Trophoblast cell (in vitro differentiated cells and primary cell): Measurements from ENCODE around the gene SAXO1.

Experiments
- DNase-seq, 2 donors: peaks; one replicate each; pipeline ENCODE4 v3.0.0-alpha.2; 2016
- H2AFZ ChIP-seq: 2 replicates; pipeline ENCODE4 v1.6.1; 2013; ENCODE audit warnings: low read length, moderate library complexity, mild to moderate bottlenecking; ENCODE audit not compliant: insufficient read depth, poor library complexity
- H2AK5ac ChIP-seq: 2 replicates; pipeline ENCODE4 v1.6.1; 2013; ENCODE audit warnings: mild to moderate bottlenecking, low read length
- H2BK120ac ChIP-seq: 2 replicates; pipeline ENCODE4 v1.6.1; 2013; ENCODE audit warnings: low read length, mild to moderate bottlenecking, moderate library complexity; ENCODE audit not compliant: insufficient read depth, poor library complexity
- H2BK12ac ChIP-seq: 2 replicates; pipeline ENCODE4 v1.6.1; 2013; ENCODE audit warnings: mild to moderate bottlenecking, low read length, moderate library complexity
- H2BK5ac ChIP-seq: 2 replicates; pipeline ENCODE4 v1.6.1; 2013; ENCODE audit warnings: low read length, low read depth, moderate library complexity, mild to moderate bottlenecking; ENCODE audit not compliant: poor library complexity
- H3K14ac ChIP-seq: 2 replicates; pipeline ENCODE4 v1.6.1; 2013; ENCODE audit warnings: mild to moderate bottlenecking, low read length
- H3K18ac ChIP-seq: 2 replicates; pipeline ENCODE4 v1.6.1; 2013; ENCODE audit warnings: mild to moderate bottlenecking, low read length
- H3K23ac ChIP-seq: 2 replicates; pipeline ENCODE4 v1.6.1; 2013; ENCODE audit warnings: low read length
- H3K27ac ChIP-seq: 2 replicates; pipeline ENCODE4 v1.5.1; 2013; ENCODE audit warnings: low read depth, mild to moderate bottlenecking, inconsistent platforms, low read length, moderate library complexity
- H3K27me3 ChIP-seq: 2 replicates; pipeline ENCODE4 v1.6.1; 2013; ENCODE audit warnings: inconsistent platforms, mild to moderate bottlenecking, low read length, moderate library complexity; ENCODE audit not compliant: insufficient read depth
- H3K36me3 ChIP-seq, 2 experiments: 1 replicate in 1 of 2; 2 replicates in 1 of 2; pipeline ENCODE4 v1.6.1; 2013; ENCODE audit warnings: low read length in 2 of 2, mild to moderate bottlenecking in 2 of 2, moderate library complexity in 1 of 2; ENCODE audit not compliant: insufficient read depth in 2 of 2, control insufficient read depth in 1 of 2
- H3K4ac ChIP-seq: 2 replicates; pipeline ENCODE4 v1.6.1; 2013; ENCODE audit warnings: low read depth, mild to moderate bottlenecking, low read length, moderate library complexity
- H3K4me1 ChIP-seq, 2 experiments: 1 replicate in 1 of 2; 2 replicates in 1 of 2; pipeline ENCODE4 v1.6.1; 2013; ENCODE audit warnings: low read length in 2 of 2, mild to moderate bottlenecking in 2 of 2, moderate library complexity in 1 of 2; ENCODE audit not compliant: insufficient read depth in 2 of 2, control insufficient read depth in 1 of 2
- H3K4me2 ChIP-seq: 2 replicates; pipeline ENCODE4 v1.6.1; 2013; ENCODE audit warnings: inconsistent platforms, mild to moderate bottlenecking, low read length, moderate library complexity
- H3K4me3 ChIP-seq: 2 replicates; pipeline ENCODE4 v1.5.1; 2013; ENCODE audit warnings: mild to moderate bottlenecking, low read depth, low read length, inconsistent platforms
- H3K79me1 ChIP-seq: one replicate; pipeline ENCODE4 v1.6.1; 2013; ENCODE audit warnings: low read length
- H3K79me2 ChIP-seq: 2 replicates; pipeline ENCODE4 v1.6.1; 2013; ENCODE audit warnings: low read length, mild to moderate bottlenecking; ENCODE audit not compliant: control insufficient read depth, insufficient read depth, poor library complexity
- H3K9ac ChIP-seq: 2 replicates; pipeline ENCODE4 v1.6.1; 2013; ENCODE audit warnings: mild to moderate bottlenecking, low read length
- H3K9me3 ChIP-seq: 2 replicates; pipeline ENCODE4 v1.6.1; 2013; ENCODE audit warnings: low read depth, mild to moderate bottlenecking, control low read depth, inconsistent platforms, low read length; ENCODE audit not compliant: insufficient read depth
- H4K12ac ChIP-seq: 2 replicates; pipeline ENCODE4 v1.6.1; 2013; ENCODE audit warnings: low read depth, mild to moderate bottlenecking, low read length, moderate library complexity
- H4K8ac ChIP-seq: 2 replicates; pipeline ENCODE4 v1.6.1; 2013; ENCODE audit warnings: low read depth, mild to moderate bottlenecking, low read length, moderate library complexity
- H4K91ac ChIP-seq: one replicate; pipeline ENCODE4 v1.6.1; 2013; ENCODE audit warnings: low read depth, mild to moderate bottlenecking, low read length, moderate library complexity
- WGBS: extraction: QIAGEN DNeasy Blood & Tissue Kit; methylation state at CpG from one replicate; pipeline ENCODE4 v1.1.7; 2013; ENCODE audit warnings: missing lambda C conversion rate; ENCODE audit not compliant: insufficient read length, insufficient coverage; ENCODE audit errors: extremely low coverage; 5-methylcytosine and 5-hydroxymethylcytosine counted together

SAXO1 gene

DNA sequence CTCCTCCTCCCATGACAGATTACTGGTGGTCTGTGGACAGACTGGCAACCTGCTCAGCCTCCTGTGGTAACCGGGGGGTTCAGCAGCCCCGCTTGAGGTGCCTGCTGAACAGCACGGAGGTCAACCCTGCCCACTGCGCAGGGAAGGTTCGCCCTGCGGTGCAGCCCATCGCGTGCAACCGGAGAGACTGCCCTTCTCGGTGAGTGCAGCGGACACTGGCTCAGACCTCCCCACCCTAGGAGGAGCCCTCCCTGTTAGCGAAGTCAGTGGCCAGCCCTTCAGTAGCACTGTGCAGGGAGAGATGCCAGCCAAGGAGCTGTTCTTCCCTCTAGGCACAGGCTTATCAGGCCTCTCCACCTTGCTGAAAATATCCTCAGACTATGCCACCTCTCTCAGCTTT lies 143.5 kb downstream of the SAXO1 start:
- no peaks in the 10 kb centered on the region for H3K36me3 ChIP-seq
- no peak overlapping the region for H4K8ac ChIP-seq
- no peaks in the 10 kb centered on the region for H3K79me1 ChIP-seq
- no peak overlapping the region for H2BK5ac ChIP-seq
- no peaks in the 10 kb centered on the region for H3K4me1 ChIP-seq
- no peak overlapping the region for H3K14ac ChIP-seq
- no peaks in the 10 kb centered on the region for H3K79me2 ChIP-seq
- H2AFZ ChIP-seq, result no peak overlapping the region
- H4K91ac ChIP-seq, result no peak overlapping the region
- H3K9me3 ChIP-seq, result peaks cover 2% of the 10 kb centered on the region
- H3K27ac ChIP-seq, result no peak overlapping the region
- no CpG with 5 or more reads among the region's 12 CpGs for WGBS
- H4K12ac ChIP-seq, result no peak overlapping the region
- H2AK5ac ChIP-seq, result no peak overlapping the region
- H3K27me3 ChIP-seq, result no peaks in the 10 kb centered on the region
- H2BK12ac ChIP-seq, result no peak overlapping the region
- H3K4me2 ChIP-seq, result no peak overlapping the region
- DNase-seq, result no peak
- no peak overlapping the region for H2BK120ac ChIP-seq
- no peak overlapping the region for H3K18ac ChIP-seq
- no peak overlapping the region for H3K4ac ChIP-seq
- H3K23ac ChIP-seq, result no peak overlapping the region
- H3K9ac ChIP-seq, result no peak overlapping the region
- no peak overlapping the region for H3K4me3 ChIP-seq

DNA sequence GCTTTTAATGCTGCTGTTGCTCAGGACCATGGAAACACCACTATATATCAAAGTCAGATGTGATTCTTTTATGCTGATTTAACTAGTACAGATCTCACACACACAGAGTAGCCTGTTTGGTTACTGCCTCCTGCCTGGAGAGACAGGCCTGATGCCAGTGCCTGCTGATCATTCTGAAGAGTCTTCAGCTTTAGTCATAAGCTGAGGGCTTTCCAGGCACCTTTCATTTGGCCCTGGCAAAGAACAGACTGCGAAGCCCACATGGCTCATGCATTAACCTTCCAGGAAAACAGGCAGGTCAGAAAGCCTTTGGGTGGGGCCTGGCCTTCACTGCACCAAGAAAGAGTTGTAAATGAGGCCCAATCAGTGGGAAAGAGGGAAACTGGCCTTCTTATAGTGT lies 144.7 kb downstream of the SAXO1 start:
- H4K91ac ChIP-seq, result no peak overlapping the region
- H4K8ac ChIP-seq, result no peak overlapping the region
- H3K27ac ChIP-seq, result no peak overlapping the region
- H3K27me3 ChIP-seq, result no peaks in the 10 kb centered on the region
- H3K9ac ChIP-seq, result no peak overlapping the region
- H4K12ac ChIP-seq, result no peak overlapping the region
- peaks cover 2% of the 10 kb centered on the region for H3K9me3 ChIP-seq
- H3K79me1 ChIP-seq, result no peaks in the 10 kb centered on the region
- H3K23ac ChIP-seq, result no peak overlapping the region
- no peak overlapping the region for H2BK12ac ChIP-seq
- no peak overlapping the region for H2BK5ac ChIP-seq
- no peak overlapping the region for H3K4ac ChIP-seq
- no peak overlapping the region for H2BK120ac ChIP-seq
- no peak overlapping the region for H2AK5ac ChIP-seq
- no peaks in the 10 kb centered on the region for H3K36me3 ChIP-seq
- no peak for DNase-seq
- H3K4me2 ChIP-seq, result no peak overlapping the region
- WGBS, result no CpG with 5 or more reads among the region's 1 CpG
- no peak overlapping the region for H3K14ac ChIP-seq
- no peaks in the 10 kb centered on the region for H3K4me1 ChIP-seq
- no peaks in the 10 kb centered on the region for H3K79me2 ChIP-seq
- no peak overlapping the region for H3K18ac ChIP-seq
- no peak overlapping the region for H3K4me3 ChIP-seq
- no peak overlapping the region for H2AFZ ChIP-seq

DNA sequence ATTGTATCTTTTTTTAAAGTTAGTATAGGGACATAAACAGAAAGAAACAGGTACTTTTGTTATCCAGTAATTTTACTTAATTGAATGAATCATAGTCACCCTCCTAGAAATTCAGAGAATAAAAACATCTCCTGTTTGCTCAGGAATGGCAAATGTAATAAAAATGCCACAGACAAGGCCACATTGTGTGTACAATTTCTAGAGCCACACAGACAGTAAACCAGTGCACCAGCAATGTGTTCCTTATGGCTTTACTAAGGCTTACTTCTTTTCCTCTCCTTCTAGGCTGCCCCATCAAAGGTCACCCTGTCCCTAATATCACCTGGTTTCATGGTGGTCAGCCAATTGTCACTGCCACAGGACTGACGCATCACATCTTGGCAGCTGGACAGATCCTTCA lies 145.5 kb downstream of the SAXO1 start:
- Histone ChIP-seq H3K4ac (no peak overlapping the region), H4K8ac (no peak overlapping the region), H3K9me3 (peaks cover 2% of the 10 kb centered on the region), H3K14ac (no peak overlapping the region), H3K36me3 (no peaks in the 10 kb centered on the region), H2BK120ac (no peak overlapping the region), H2BK12ac (no peak overlapping the region), H3K9ac (no peak overlapping the region), H3K4me3 (no peak overlapping the region), H3K27ac (no peak overlapping the region), H3K79me1 (no peaks in the 10 kb centered on the region), H3K79me2 (no peaks in the 10 kb centered on the region), H3K4me1 (no peaks in the 10 kb centered on the region), H2AK5ac (no peak overlapping the region), H4K91ac (no peak overlapping the region), H4K12ac (no peak overlapping the region), H3K27me3 (no peaks in the 10 kb centered on the region), H2AFZ (no peak overlapping the region), H3K4me2 (no peak overlapping the region), H2BK5ac (no peak overlapping the region), H3K18ac (no peak overlapping the region), H3K23ac (no peak overlapping the region)
- no peak for DNase-seq
- WGBS, result no CpG with 5 or more reads among the region's 1 CpG

DNA sequence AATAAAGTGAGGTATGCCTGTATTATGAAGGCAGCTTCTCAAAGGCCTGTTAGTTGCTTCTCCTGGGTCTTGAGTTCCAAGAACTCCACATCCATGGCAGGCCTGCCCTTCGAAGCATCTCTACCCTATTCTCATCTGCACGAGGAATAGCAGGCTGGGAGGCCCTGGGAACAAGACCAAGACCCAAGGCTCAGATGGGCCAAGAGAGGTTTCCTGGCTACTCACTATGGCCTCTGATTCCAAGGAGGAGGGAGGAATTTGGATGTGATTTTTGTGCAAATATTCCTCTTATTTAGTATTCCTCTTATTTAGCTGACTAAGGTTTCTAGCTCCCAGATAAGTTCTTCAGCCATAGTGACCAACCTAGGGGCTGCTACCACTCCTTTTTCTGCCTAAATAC lies 151.3 kb downstream of the SAXO1 start:
- H3K79me1 ChIP-seq, result no peaks in the 10 kb centered on the region
- H3K9me3 ChIP-seq, result peaks cover 2% of the 10 kb centered on the region
- H3K36me3 ChIP-seq, result no peaks in the 10 kb centered on the region
- no peak overlapping the region for H4K8ac ChIP-seq
- H3K27ac ChIP-seq, result no peak overlapping the region
- H3K79me2 ChIP-seq, result no peaks in the 10 kb centered on the region
- no peak overlapping the region for H4K91ac ChIP-seq
- no peaks in the 10 kb centered on the region for H3K4me1 ChIP-seq
- no peak overlapping the region for H2AK5ac ChIP-seq
- H3K4me3 ChIP-seq, result no peak overlapping the region
- no peak overlapping the region for H2BK120ac ChIP-seq
- H3K23ac ChIP-seq, result no peak overlapping the region
- no peak overlapping the region for H2BK12ac ChIP-seq
- H3K4me2 ChIP-seq, result no peak overlapping the region
- H4K12ac ChIP-seq, result no peak overlapping the region
- no peak overlapping the region for H3K9ac ChIP-seq
- DNase-seq, result no peak
- no peaks in the 10 kb centered on the region for H3K27me3 ChIP-seq
- no peak overlapping the region for H3K4ac ChIP-seq
- H3K14ac ChIP-seq, result no peak overlapping the region
- no peak overlapping the region for H2AFZ ChIP-seq
- no CpG with 5 or more reads among the region's 2 CpGs for WGBS
- no peak overlapping the region for H2BK5ac ChIP-seq
- no peak overlapping the region for H3K18ac ChIP-seq
